ENCODE measurements around the gene CIITA.
"Not testable (repeated sequence)": the region's sequence is repeated elsewhere in the genome, so short reads cannot be mapped to it uniquely, and the experiment has no call there.

CIITA gene

DNA sequence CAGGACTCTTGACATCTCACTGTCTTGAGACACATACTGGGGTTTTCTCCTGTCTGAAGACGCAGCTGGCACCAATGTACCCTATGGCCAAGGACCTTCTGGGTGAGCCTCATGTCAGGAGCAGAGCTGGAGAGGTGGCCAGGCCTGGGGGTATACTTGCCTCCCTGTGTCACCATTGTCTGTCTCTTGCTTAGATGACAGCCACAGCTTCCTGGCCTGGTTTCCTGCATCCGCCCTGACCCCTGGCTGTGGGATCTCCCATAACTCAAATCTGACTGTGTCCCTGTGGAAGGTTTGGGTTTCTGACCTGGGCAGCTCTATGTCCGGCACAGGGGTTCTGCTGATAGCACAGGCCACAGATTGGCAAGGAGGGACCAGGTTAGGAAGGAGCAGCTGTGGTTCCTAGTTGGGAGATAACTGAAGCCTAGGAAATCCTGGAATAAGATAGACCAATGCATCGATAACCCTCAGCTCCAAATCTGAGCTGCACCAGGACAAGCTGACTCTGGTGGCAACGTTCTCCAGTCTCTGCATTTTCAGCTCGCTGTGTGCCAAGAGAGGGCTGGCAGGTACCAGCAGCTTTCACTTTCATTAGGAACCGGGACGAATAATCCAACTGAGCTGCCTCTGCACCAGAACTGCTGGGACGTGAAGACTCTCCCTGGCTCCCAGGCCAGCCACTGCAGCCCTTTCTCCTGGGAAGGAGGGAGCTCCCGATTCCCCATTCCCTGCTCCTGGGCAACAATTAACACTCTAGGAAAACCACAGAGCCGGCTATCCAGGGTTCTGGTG lies 60.3 kb downstream of the CIITA start:
- no peak for DNase-seq (ENCODE audit: low read depth)

- DNase-seq (ENCODE audit: low read depth), result no peak
Measured at GRCh38 chr16:10938321-10938720, 61.3 kb downstream of the CIITA start.

- no peak for DNase-seq (ENCODE audit: low read depth)
Measured at GRCh38 chr16:10938796-10939648, 62.0 kb downstream of the CIITA start.

GRCh38 chr16:10939649-10940234 lies 62.7 kb downstream of the CIITA start:
- DNase-seq (ENCODE audit: low read depth), result no peak

DNA sequence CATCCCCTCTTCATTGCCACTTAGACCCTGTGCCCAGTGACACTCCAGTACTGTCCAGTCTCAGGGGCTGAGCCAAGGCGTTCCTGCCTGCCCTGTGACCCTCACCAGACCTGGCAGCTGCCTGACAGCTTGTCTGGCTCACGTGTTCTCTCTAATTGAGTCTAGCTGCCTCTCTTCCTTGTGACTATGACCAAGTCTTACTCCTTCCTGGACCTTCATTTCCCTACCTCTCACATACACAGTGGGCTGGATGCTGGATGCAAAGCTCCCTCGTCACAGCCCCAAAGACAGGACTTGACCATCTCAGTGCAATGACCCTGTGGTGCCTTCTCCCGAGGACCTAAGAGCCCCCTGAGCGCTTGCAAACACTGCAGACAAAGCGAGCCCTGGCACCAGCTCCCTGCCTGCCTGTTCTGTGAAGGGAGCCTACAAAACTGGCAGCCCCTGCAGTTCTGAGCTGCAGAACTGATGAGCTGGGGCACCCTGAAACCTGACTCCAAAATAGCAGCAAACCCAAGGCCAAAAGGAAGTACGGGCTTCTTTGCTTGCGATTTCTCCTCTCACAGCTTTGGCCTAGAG lies 63.6 kb downstream of the CIITA start:
- DNase-seq (ENCODE audit: low read depth), result no peak

- no peak for DNase-seq (ENCODE audit: low read depth)
Measured at GRCh38 chr16:10941127-10941933, 64.3 kb downstream of the CIITA start.

DNA sequence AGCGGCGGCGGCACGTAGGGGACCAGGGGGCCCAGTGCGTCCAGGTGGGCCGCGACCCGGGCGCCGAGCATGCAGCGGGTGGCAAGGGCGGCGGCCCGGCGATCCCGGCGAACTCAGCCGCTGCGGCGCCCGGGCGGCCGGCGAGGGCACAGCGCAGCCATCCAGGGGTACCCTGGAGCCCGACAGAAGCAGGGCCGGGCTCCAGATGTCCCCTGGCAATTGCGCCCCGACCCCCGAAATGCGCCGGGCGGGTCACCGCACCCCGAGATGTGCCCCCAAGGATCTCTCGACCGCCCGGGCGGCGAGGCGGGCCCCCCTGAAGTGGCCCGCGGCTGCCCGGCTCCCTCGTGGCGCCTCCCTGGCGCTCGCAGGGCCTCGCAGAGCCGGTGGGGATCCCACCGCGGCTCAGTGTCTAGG lies 64.9 kb downstream of the CIITA start:
- DNase-seq (ENCODE audit: low read depth), result not testable (repeated sequence)

GRCh38 chr16:10942352-10943063 lies 65.5 kb downstream of the CIITA start, which contains the start of gene DEXI:
DEXI (minus strand) TSS chr16:10942468; CDS start chr16:10942005, 463 bp downstream.
- DNase-seq (ENCODE audit: low read depth), result peak; percentile 50

- DNase-seq (ENCODE audit: low read depth), result no peak
Measured at GRCh38 chr16:10943064-10943353, 66.0 kb downstream of the CIITA start.

- peak; percentile 77 for DNase-seq (ENCODE audit: low read depth)
Measured at GRCh38 chr16:10944249-10945064, 67.5 kb downstream of the CIITA start, which contains the start of gene CLEC16A. CLEC16A (plus strand) TSS chr16:10944564; CDS start chr16:10944718, 154 bp downstream.

GRCh38 chr16:10945065-10945787 lies 68.2 kb downstream of the CIITA start:
- DNase-seq (ENCODE audit: low read depth), result no peak

DNA sequence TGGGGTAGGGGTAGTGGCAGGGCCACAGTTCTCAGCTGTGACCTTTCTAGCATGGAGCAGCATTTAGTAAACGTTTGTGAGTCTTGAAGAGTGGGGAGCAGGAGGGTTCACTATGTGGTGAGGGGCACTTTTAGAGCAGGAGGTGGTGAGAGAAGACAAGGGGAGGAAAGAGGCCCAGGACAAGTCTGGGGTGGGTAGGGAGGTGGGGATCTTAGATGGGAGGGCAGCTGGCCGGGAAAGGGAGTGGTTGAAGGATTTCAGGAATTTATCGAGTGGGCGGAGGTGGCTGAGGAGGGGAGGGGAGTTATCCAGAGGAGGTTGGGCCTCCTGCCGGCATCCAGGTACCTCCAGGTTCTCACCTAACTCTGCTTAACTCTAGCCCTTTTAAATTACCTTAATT lies 69.3 kb downstream of the CIITA start:
- no peak for DNase-seq (ENCODE audit: low read depth)

DNA sequence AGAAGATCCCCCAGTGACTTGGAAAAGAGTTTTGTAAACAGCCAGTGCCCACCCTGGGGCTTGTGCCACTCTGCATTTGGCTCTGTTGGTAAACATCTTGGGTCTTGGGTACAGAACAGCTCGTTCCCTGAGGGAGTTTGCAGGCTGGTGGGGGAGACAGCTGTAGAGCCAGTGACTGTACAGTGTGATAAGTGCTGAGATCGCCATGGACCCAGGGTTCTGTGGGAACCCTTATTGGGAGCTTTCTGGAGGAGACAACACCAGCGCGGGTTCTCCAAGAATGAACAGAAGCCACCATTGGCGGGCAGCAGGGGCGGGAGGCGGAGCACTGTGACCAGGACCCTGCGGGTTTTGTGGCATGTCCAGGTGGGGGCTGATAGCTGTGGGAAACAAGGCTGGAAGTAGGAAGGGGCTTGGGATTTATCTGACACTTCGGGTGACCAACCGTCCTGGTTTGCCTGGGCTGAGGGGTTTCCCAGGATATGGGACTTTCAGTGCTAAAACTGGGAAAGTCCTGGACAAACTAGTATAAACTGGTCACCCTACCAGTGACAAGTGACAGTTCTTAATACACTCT lies 70.3 kb downstream of the CIITA start:
- DNase-seq (ENCODE audit: low read depth), result no peak

DNA sequence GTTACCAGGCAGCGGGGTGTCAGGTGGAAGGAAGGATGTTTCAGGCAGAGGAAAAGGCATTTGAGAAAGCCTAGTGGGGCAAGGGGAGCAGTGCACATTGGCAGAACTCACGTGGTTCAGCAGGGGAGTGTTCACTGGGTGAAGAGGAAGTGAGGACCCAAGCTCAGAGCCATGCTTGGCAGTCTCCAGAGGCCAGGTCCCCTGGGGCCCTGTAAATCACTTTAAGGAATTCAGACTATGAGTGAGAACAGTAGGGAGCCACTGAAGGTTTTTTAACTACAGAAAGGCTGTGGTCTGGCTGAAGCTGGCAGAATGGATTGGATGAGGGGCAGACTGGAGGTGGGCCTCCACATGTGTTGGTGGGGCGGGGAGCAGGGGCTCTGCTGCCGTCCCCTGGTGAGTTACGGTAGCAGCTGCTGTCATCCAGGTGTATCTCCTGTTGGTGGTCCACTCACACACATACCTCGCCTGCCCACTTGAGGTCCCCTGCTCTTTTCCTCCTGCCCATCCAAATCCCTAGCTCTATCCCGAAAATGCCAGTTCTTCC lies 72.5 kb downstream of the CIITA start:
- DNase-seq (ENCODE audit: low read depth), result no peak

DNA sequence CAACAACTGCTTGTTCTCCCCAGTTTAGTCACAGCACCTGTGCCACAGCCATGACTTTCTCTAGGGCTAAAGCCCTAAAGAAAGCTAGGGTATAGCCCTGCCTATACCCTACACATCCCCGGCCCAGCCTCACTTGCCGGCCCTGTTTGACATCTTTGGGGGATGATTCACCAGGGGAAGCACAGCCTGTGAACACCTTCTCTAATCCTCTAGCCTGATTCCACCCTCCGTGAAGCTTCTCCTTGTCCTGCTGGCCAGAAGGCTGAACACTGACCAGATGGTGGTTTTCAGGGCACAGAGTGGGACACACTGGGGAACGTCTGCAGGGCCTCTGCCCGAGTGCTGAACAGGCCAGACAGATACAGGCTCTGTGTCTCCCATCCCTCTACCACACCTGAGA lies 73.4 kb downstream of the CIITA start:
- DNase-seq (ENCODE audit: low read depth), result no peak

DNA sequence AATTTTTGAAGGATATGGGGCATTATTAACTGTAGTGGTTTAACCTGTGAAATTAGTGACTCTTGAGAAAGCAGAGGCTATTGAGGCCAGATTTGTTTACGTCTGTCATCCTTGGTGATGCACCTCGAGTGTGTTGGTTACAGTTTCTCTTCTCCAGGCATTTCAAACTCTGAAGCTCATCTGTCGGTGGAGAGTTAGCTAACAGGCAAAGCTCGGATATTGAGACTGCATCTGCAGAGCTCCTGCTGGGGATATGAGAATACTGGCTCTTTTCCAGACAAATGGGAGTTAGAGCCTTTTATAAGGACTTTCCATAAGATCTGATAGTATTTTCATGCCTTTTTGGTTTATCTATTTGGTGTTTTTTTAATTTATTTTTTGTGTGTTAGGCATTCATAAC lies 74.0 kb downstream of the CIITA start:
- no peak for DNase-seq (ENCODE audit: low read depth)

DNA sequence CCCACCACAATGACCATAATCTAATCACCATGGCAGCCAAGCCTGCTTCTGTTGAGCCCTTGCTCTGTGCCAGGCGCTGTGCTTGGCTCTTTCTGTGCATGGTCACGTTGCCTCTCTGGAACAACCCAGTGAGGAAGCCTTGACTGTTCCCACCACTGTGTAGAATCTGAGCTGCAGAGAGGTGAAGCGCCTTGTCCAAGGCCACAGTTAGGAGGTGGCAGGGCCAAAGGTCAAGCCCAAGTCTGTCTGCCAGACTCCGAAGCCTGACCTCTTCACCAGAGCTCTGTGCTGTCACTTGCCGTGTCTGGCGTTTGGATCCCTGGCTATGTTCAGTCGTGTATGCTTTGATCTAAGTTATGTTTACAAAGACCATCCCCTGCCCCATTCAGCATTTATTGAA lies 77.9 kb downstream of the CIITA start:
- no peak for DNase-seq (ENCODE audit: low read depth)

GRCh38 chr16:10957771-10958482 lies 80.9 kb downstream of the CIITA start:
- no peak for DNase-seq (ENCODE audit: low read depth)

All from GM04503 (cell line).